SK-N-MC (cell line): Measurements from ENCODE around the gene ATRNL1.

Source experiments
- EZH2 ChIP-seq: fragments of 200-600 bp; sonication (generic); IDR thresholded peaks from one replicate; pipeline ENCODE4 v1.6.1; 2017; ENCODE audit warnings: antibody characterized with exemption
- POLR2AphosphoS5 ChIP-seq: IDR thresholded peaks from 2 replicates; pipeline ENCODE4 v1.6.1; 2012; ENCODE audit warnings: mild to moderate bottlenecking, low read depth, low read length, borderline replicate concordance

- no peak for TF ChIP-seq POLR2AphosphoS5
- no peak for TF ChIP-seq EZH2
Observed at GRCh38 chr10:115941361-115941771, 848.2 kb downstream of the ATRNL1 start.
